ENCODE measurements around the gene TRIM14. TPM values are rescaled to one million over a fixed set of nuclear protein-coding genes. Genes with fewer than 3 reads are reported as not detected.

The TRIM14 gene
- total RNA-seq, 1 experiment from 2014 or later = 12.5 TPM

- H3K27ac Mint-ChIP-seq = no peak overlapping the region
- H3K9me3 Mint-ChIP-seq = no peaks in the 10 kb centered on the region
- TF ChIP-seq CTCF (conservative IDR thresholded peaks at IDR 0.05) = no peak
- no peak overlapping the region for H4K8ac ChIP-seq (replicated peaks; ENCODE audit: insufficient read length, low read depth, low read length)
- H3K27ac ChIP-seq (ENCODE audit: insufficient read length, low read depth, low read length) = no peak overlapping the region
- no peak overlapping the region for H2AK5ac ChIP-seq (ENCODE audit: insufficient read length, low read length)
- no peak overlapping the region for H3K23ac ChIP-seq (ENCODE audit: insufficient read length, low read depth, low read length)
- no peak overlapping the region for H3K9ac ChIP-seq (ENCODE audit: extremely low read depth, insufficient read length, low read length)
- no peak overlapping the region for H2BK20ac ChIP-seq (ENCODE audit: low read depth, low read length, poor library complexity, severe bottlenecking)
- H3K4ac ChIP-seq (ENCODE audit: low read depth, low read length) = no peak overlapping the region
- H3K14ac ChIP-seq (ENCODE audit: insufficient read depth, low read length) = no peak overlapping the region
- H3K4me1 Mint-ChIP-seq = peaks cover 11 to 15% of the 10 kb centered on the region in 2 experiments
- H4K5ac ChIP-seq (ENCODE audit: insufficient read length, low read depth, low read length) = no peak overlapping the region
- no peaks in the 10 kb centered on the region for H3K27me3 ChIP-seq (ENCODE audit: insufficient read depth, low read length)
- no peaks in the 10 kb centered on the region; the same call in 1 of the 2 replicates for H3K4me1 ChIP-seq (ENCODE audit: insufficient read depth, low read length)
- no peaks in the 10 kb centered on the region for H3K79me2 ChIP-seq (ENCODE audit: insufficient read depth, low read length)
- no peak overlapping the region for H2BK12ac ChIP-seq (ENCODE audit: insufficient read length, low read depth, low read length)
- no peaks in the 10 kb centered on the region for H3K23me2 ChIP-seq (ENCODE audit: insufficient read length, low read depth, low read length, poor library complexity, severe bottlenecking)
- H2AFZ ChIP-seq (ENCODE audit: low read length) = no peak overlapping the region
- no peak overlapping the region for H2BK15ac ChIP-seq (ENCODE audit: low read depth, low read length)
- H3K9me3 ChIP-seq (ENCODE audit: control insufficient read depth, low read depth, low read length) = no peaks in the 10 kb centered on the region
- peaks cover 0 to 13% (median 8%) of the 10 kb centered on the region in 3 experiments; a peak in 4 of 7 replicates for H3K36me3 Mint-ChIP-seq (ENCODE audit: insufficient read depth in 1 of 3, low read depth in 3 of 3)
- no peaks in the 10 kb centered on the region for H3K79me1 ChIP-seq (ENCODE audit: insufficient read depth, low read depth, low read length, poor library complexity, severe bottlenecking)
- no peak overlapping the region for H3K56ac ChIP-seq (ENCODE audit: insufficient read length, low read depth, low read length)
- H3K18ac ChIP-seq (ENCODE audit: insufficient read length, low read depth, low read length) = no peak overlapping the region
- H2BK120ac ChIP-seq (ENCODE audit: low read depth, low read length, poor library complexity, severe bottlenecking) = no peak overlapping the region
- H2BK5ac ChIP-seq (ENCODE audit: insufficient read length, low read length) = no peak overlapping the region
- DNase-seq = no peak
- no peak overlapping the region for H4K91ac ChIP-seq (ENCODE audit: insufficient read length, low read depth, low read length)
- no peaks in the 10 kb centered on the region for H3K27me3 Mint-ChIP-seq (ENCODE audit: low read depth)
- no peak overlapping the region for H3T11ph ChIP-seq (ENCODE audit: low read length)
- no peaks in the 10 kb centered on the region for H4K20me1 ChIP-seq (ENCODE audit: control insufficient read depth, insufficient read depth, insufficient read length)
- no peak overlapping the region for H3K4me2 ChIP-seq (ENCODE audit: insufficient read depth, insufficient read length, low read length)
- no peak overlapping the region for H3K4me3 Mint-ChIP-seq
Observed at GRCh38 chr9:98100456-98100855, 18.6 kb downstream of the TRIM14 start.
